Stimulated activated naive CD8-positive, alpha-beta T cell treated with anti-CD3 and anti-CD28 coated beads, Interleukin-15, amount 100 ng/mL, for 72 hours (primary cell): ENCODE measurements around the gene TMEFF2.
"Not testable (repeated sequence)": the region's sequence is repeated elsewhere in the genome, so short reads cannot be mapped to it uniquely, and the experiment has no call there.

Experiments
- ATAC-seq: fragments of 150-1000 bp; cut with Tn5 transposase; 2 replicates; pipeline ENCODE4 v1.10.0; 2021; ENCODE audit warnings: mild to moderate bottlenecking, moderate library complexity
- DNase-seq, 2 donors: peaks; one replicate each; pipeline ENCODE4 v3.0.0; 2021 to 2022
- H3K27ac Mint-ChIP-seq, 2 donors: one replicate each; pipeline ENCODE4 v1.8.0; 2022; ENCODE audit warnings: mild to moderate bottlenecking in 2 of 2, mixed read lengths in 2 of 2, moderate library complexity in 2 of 2
- H3K27me3 Mint-ChIP-seq: one replicate; pipeline ENCODE4 v1.8.0; 2022; ENCODE audit warnings: mixed read lengths
- H3K4me1 Mint-ChIP-seq: one replicate; pipeline ENCODE4 v1.8.0; 2022; ENCODE audit warnings: mild to moderate bottlenecking, mixed read lengths
- H3K4me3 Mint-ChIP-seq, 2 donors: one replicate each; pipeline ENCODE4 v1.8.0; 2022; ENCODE audit warnings: mild to moderate bottlenecking in 2 of 2, mixed read lengths in 2 of 2, moderate library complexity in 1 of 2
- H3K9me3 Mint-ChIP-seq, 2 donors: one replicate each; pipeline ENCODE4 v1.8.0; 2022; ENCODE audit warnings: mixed read lengths in 2 of 2

TMEFF2 gene

DNA sequence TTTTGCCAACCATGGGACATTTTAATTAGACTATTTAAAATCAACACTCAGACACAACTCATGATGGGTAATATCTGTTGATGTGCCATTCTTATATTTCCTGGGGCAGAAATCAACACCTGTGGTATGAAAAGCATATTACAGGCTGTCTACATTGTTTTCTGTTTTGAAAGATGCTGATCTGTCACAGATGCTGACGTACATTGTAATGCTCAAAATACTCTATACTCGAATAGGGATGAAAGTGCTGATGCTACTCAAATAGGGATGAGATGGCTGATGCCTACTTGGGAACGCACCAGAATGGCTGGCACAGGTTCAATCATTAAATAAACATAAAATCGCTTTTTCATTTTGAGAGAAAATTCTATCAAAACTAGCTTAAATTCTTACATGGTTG lies 41.2 kb downstream of the TMEFF2 start:
- Mint-ChIP-seq H3K27ac (no peak overlapping the region), H3K4me1 (no peaks in the 10 kb centered on the region), H3K9me3 (no peaks in the 10 kb centered on the region), H3K4me3 (no peak overlapping the region), H3K27me3 (no peaks in the 10 kb centered on the region)
- no peak for DNase-seq
- ATAC-seq, result no peak

DNA sequence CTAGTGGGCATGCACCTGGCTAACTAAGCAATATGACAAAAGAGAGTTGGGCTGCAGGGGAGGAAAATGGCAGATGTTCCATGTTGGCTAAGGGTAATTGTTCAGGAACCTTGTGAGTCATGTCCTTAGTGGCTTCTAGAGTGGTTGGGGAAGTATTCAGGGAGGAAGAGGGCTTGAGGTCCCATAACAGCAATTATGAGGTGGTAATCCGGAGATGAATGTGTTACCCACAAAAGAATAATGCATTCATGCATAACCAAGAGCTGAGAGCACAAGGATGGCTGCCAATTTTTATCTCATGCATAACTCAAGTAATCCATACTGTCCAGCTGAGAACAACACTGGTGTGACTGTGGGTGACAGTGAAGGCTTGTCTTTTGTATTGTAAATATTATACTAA lies 42.9 kb downstream of the TMEFF2 start:
- no peak overlapping the region for H3K27ac Mint-ChIP-seq
- H3K4me1 Mint-ChIP-seq, result no peaks in the 10 kb centered on the region
- no peak overlapping the region for H3K4me3 Mint-ChIP-seq
- no peaks in the 10 kb centered on the region for H3K27me3 Mint-ChIP-seq
- ATAC-seq, result no peak
- no peak for DNase-seq
- H3K9me3 Mint-ChIP-seq, result no peaks in the 10 kb centered on the region

DNA sequence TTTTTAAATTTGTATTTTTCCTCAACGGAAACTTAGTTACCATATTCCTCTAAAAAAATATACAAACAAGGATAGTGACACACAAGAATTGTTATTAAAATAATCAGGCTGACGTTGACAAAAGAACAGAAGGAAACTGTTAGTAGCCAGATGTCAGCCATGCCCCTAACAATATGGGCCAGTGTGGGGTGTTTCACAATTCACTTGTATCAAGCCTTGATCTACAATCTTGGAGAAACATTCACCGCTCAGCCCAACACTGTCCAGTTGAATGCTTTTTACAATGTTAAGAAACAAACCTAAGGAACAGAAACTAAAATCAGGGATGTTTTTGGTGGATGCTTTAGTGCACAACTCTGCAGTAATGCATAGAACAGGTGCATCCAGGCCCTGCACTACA lies 44.6 kb downstream of the TMEFF2 start:
- no peaks in the 10 kb centered on the region for H3K9me3 Mint-ChIP-seq
- no peak overlapping the region for H3K4me3 Mint-ChIP-seq
- no peak overlapping the region for H3K27ac Mint-ChIP-seq
- DNase-seq (no peak), ATAC-seq (no peak)
- no peaks in the 10 kb centered on the region for H3K27me3 Mint-ChIP-seq
- no peaks in the 10 kb centered on the region for H3K4me1 Mint-ChIP-seq

DNA sequence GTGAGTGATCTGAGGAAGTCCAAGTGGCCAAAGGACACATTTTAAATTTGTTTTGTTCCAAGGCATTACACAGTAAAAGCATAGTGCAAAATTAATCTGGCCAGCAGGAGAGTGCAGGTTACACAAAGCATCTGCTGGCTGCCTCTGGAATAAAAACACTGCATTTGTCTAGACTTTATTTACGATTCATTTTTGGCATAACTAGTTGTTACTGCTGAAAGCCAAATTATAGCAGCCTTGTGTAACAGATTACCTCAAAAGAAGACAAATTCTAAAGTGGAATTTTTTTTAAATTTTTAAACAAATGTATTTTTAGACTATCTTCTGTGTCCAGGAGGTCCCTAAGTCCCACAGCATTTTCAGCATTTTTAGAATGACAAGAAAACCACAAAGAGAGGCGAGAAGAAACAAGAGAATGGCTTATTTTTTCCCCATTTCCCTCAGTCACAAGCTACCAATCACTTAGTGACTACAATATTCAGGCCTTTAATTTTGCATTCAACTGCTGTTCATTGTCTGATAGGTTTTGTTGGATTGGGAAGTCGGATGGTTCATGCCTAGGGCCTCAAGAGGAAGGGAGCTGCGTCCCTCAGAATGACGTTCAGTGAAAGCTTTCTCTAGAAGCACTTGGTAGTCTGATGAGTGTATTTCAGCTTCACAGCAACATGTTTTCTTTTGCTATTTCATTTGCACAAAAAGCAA lies 46.0 kb downstream of the TMEFF2 start:
- DNase-seq, result no peak
- Mint-ChIP-seq H3K4me1 (no peaks in the 10 kb centered on the region), H3K4me3 (no peak overlapping the region)

DNA sequence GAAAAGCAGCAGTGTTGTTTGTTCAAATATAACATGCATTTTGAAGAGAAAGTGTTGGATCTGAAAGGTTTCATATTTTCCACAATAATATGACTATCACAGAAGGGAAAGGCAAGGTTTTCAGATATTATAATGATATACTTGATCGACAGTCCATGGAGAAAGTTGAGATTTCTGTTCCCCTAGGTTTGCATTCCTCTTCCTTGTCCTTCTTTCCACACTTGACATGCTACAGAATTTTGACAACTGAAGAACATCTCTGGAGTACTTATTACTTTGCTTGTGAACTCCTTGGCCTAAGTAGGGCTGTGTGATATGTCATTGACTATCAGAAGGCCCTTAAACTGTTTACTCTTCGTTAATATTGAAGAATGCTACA lies 46.5 kb downstream of the TMEFF2 start:
- no peaks in the 10 kb centered on the region for H3K9me3 Mint-ChIP-seq

More for the DNA sequence above, 46.0 kb downstream of the TMEFF2 start:
- H3K27me3 Mint-ChIP-seq, result no peaks in the 10 kb centered on the region
- no peak overlapping the region for H3K27ac Mint-ChIP-seq
- H3K9me3 Mint-ChIP-seq, result no peaks in the 10 kb centered on the region
- no peak for ATAC-seq

DNA sequence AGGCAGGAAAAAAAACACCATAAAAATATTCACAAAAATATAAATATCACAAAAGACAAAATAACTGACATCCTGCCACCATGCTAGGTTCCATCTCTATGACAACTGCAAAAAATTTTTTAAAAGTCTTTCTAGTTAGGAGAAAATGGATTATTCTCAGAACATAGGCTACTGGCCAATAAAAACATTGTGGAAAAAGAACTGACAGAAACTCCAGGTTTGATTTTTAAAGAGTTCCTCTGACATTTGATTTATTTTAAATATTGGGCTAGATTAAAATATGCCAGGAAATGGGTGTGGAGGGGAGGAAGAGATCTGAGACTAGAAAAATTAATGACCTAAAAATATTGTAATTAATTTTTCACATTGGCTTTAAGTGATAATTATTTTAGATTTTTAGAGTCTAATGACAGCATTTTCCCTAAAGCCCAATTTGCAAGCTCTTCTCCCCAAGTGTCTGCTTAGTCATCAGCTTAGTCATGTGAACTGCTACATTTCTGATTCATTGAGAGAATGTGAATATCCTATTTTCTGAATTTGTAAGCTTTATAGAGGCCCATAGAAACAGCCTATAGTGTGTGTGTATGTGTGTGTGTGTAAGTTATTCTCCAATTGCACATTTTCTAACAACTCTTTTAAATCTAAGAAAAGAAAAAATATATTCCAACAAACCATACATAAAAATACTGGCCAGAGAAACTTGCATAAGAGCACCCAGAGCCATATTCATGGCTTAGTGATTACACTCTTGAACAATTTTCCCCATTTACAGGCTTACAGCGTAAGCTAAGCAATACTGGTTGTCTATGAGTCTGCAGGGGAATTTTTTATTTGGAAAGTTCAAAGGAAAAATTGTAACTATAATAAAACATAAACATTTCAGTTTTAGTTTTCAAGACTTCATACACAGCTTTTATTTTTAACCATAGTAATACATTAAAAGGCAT lies 48.4 kb downstream of the TMEFF2 start:
- ATAC-seq (no peak), DNase-seq (no peak)
- H3K27ac Mint-ChIP-seq, result no peak overlapping the region
- no peaks in the 10 kb centered on the region for H3K4me1 Mint-ChIP-seq
- no peaks in the 10 kb centered on the region for H3K9me3 Mint-ChIP-seq
- H3K4me3 Mint-ChIP-seq, result no peak overlapping the region
- no peaks in the 10 kb centered on the region for H3K27me3 Mint-ChIP-seq

More for the DNA sequence above, 46.5 kb downstream of the TMEFF2 start:
- DNase-seq (no peak), ATAC-seq (no peak)
- Mint-ChIP-seq H3K27me3 (no peaks in the 10 kb centered on the region), H3K4me1 (no peaks in the 10 kb centered on the region), H3K4me3 (no peak overlapping the region), H3K27ac (no peak overlapping the region)

DNA sequence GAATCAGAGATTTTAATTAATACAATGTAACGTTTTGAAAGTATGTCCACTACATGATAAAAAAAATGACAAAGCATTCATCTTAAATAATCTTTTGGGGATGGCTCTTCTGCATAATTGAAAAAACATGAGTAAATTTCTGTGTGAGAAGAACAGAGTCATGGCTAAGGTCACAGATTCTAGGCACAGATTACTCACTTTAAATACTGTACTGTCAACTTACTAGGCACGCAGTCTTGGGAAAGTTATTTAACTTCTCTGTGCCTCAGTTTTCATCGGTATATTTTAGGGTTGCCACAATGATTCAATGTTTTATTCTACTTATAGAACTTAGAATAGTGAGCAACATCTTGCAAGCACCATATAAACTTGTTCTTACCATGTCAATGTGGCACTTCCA lies 49.2 kb downstream of the TMEFF2 start:
- no peak for DNase-seq
- H3K9me3 Mint-ChIP-seq, result no peaks in the 10 kb centered on the region
- no peak overlapping the region for H3K4me3 Mint-ChIP-seq
- no peak overlapping the region for H3K27ac Mint-ChIP-seq
- no peaks in the 10 kb centered on the region for H3K4me1 Mint-ChIP-seq
- H3K27me3 Mint-ChIP-seq, result peaks cover 4% of the 10 kb centered on the region
- no peak for ATAC-seq

DNA sequence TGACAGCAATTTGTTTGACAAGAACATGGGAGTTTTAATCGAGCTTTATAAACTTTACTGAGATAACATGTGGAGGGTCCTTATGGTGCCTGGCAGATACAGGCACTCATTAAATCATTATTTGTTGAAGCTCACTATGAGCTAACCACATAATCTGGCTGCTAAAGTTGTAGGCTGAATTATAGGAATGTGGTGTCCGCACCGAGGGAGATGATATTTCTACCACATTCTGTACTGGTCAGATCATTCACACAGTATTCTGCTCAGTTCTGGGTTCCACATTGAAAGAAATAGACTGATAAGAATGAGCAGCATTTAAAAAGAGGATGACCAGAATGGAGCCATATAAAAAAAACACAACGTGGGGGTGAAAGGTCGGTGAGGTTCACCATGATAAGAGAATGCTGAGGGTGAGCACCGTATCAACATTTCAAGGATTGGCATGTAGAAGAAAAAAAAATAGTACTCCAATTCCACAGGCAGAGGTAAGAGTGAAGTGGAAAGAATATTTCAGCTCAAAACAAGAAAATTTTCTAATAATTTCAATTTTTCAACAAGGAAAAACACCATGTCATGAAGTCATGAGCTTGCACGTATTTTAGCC lies 54.4 kb downstream of the TMEFF2 start:
- DNase-seq, result no peak
- H3K4me1 Mint-ChIP-seq, result no peaks in the 10 kb centered on the region
- H3K27ac Mint-ChIP-seq, result no peak overlapping the region
- peaks cover 10% of the 10 kb centered on the region for H3K27me3 Mint-ChIP-seq
- no peak overlapping the region for H3K4me3 Mint-ChIP-seq
- ATAC-seq, result no peak
- H3K9me3 Mint-ChIP-seq, result no peaks in the 10 kb centered on the region

DNA sequence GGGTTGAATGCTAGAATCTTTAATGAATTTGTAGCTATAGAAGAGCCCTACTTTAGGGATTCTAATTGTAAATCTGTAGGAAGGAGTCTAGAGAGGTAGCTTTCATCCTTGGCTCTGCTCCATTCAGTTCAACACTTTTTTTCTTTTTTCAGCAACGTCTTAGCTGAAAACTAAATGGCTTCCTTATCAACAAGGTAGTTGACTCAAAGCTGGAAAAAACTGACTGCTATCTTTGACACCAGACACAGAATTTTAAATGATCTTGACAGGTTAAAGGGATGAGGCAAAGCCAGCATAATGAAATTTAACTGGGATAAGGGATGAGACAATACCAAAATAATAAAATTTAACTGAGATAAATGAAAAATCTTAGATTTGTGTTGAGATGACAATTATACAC lies 54.9 kb downstream of the TMEFF2 start:
- H3K27ac Mint-ChIP-seq, result no peak overlapping the region
- DNase-seq, result no peak
- H3K27me3 Mint-ChIP-seq, result peaks cover 10% of the 10 kb centered on the region
- no peaks in the 10 kb centered on the region for H3K9me3 Mint-ChIP-seq
- no peak overlapping the region for H3K4me3 Mint-ChIP-seq
- ATAC-seq, result no peak
- H3K4me1 Mint-ChIP-seq, result no peaks in the 10 kb centered on the region

DNA sequence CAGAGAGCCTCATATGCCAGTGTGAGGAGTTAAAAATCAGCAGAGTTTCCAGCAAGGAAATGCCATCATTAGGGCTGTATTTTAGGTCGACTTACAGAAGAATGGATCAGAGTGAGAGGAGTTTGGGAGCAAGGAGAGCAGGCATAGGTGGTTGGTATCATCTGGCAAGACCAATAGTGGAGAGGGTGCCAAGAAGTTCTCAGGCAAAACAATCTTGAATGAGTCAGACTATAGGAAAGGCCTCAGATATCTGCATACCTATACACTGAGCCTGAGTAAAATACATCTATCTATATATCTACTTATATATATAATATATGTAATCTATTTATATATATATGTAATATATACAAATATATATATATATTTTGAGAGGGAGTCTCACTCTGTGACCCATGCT lies 57.3 kb downstream of the TMEFF2 start:
- DNase-seq (no peak), ATAC-seq (no peak)
- no peaks in the 10 kb centered on the region for H3K4me1 Mint-ChIP-seq
- no peak overlapping the region for H3K27ac Mint-ChIP-seq
- H3K9me3 Mint-ChIP-seq, result no peaks in the 10 kb centered on the region
- peaks cover 10% of the 10 kb centered on the region for H3K27me3 Mint-ChIP-seq
- H3K4me3 Mint-ChIP-seq, result no peak overlapping the region

DNA sequence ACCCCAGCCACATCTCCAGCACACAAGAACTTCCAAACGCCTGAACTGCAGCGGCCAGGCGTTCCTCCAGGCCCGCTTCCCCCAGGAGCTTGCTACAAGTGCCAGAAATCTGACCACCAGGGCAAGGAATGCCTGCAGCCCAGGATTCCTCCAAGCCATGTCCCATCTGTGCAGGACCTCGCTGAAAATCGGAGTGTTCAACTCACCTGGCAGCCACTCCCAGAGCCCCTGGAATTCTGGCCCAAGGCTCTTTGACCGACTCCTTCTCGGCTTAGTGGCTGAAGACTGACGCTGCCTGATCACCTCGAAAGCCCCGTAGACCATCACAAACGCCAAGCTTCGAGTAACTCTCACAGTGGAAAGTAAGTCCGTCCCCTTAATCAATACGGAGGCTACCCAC lies 62.1 kb downstream of the TMEFF2 start:
- H3K9me3 Mint-ChIP-seq, DNase-seq, H3K4me3 Mint-ChIP-seq, H3K27ac Mint-ChIP-seq, H3K4me1 Mint-ChIP-seq, ATAC-seq, H3K27me3 Mint-ChIP-seq: not testable (repeated sequence)

DNA sequence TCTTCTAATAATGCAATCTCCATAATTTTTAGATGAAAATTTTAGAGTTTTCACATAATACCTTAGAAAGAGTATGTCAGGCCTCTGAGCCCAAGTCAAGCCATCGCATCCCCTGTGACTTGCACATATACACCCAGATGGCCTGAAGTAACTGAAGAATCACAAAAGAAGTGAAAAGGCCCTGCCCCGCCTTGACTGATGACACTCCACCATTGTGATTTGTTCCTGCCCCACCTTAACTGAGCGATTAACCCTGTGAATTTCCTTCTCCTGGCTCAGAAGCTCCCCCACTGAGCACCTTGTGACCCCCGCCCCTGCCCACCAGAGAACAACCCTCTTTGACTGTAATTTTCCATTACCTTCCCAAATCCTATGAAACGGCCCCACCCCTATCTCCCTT lies 64.4 kb downstream of the TMEFF2 start:
- not testable (repeated sequence) for H3K27ac Mint-ChIP-seq, H3K4me3 Mint-ChIP-seq, ATAC-seq, H3K9me3 Mint-ChIP-seq, H3K4me1 Mint-ChIP-seq, DNase-seq, H3K27me3 Mint-ChIP-seq

DNA sequence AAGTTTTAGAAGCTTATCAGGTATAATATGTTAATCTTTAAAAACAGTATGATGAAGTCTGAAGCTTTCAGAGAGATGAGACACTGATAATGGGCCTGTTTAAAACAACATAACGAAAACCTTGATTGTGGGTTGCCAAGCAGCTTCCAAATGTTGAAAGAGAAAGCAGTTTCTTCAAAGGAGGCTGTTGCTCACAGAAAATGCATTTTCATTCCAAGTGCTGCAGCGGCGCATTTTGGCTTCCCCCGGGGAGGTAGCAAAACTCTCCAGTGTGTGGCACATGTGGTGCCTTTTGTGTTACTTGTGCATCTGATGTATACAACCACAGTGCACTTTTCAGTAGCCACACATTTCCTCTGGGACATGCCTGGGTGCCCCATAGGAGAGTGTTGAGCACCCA lies 66.1 kb downstream of the TMEFF2 start:
- DNase-seq (no peak), ATAC-seq (no peak)
- Mint-ChIP-seq H3K27ac (no peak overlapping the region), H3K9me3 (no peaks in the 10 kb centered on the region), H3K27me3 (no peaks in the 10 kb centered on the region), H3K4me3 (no peak overlapping the region), H3K4me1 (no peaks in the 10 kb centered on the region)

DNA sequence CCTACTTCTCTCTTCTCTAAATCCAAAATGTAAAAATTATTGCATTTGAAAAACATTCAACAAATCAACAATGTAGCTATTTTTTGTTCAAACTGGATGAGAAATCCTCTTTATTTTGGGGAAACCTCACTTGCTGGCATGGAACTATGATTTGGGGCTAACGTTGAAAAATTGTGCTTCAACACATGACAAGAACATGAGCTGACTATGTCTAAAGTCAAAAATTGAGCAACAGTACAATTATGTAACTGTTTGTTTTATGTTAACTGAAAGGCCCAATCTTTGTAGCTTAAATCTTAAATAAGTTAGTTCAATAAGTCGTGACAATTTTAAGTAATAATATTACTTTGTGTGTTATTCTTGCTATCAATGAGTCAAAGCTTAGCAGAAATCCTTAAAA lies 67.3 kb downstream of the TMEFF2 start:
- Mint-ChIP-seq H3K27me3 (no peaks in the 10 kb centered on the region), H3K4me3 (no peak overlapping the region), H3K9me3 (no peaks in the 10 kb centered on the region), H3K4me1 (no peaks in the 10 kb centered on the region), H3K27ac (no peak overlapping the region)
- ATAC-seq (no peak), DNase-seq (no peak)

DNA sequence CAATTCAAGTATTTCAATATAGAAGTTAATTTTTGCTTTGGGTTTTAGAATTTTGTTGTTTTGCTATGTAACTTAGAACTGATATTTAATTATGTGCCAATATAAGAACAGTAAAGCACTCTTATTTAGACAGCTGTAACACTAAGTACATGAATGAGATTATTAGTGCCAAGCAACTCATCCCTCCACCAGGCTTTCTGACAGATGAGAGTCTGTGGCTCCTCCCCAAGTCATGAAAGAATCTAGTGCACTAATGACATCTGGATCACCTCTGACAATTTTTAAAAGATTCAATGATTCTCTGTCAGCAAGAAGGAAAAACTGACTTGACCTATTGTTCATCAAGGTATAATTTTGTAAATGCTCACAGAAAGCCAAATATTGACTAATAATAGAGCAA lies 67.8 kb downstream of the TMEFF2 start:
- DNase-seq, result no peak
- Mint-ChIP-seq H3K4me1 (no peaks in the 10 kb centered on the region), H3K27me3 (no peaks in the 10 kb centered on the region), H3K9me3 (no peaks in the 10 kb centered on the region), H3K27ac (no peak overlapping the region), H3K4me3 (no peak overlapping the region)
- ATAC-seq, result no peak

DNA sequence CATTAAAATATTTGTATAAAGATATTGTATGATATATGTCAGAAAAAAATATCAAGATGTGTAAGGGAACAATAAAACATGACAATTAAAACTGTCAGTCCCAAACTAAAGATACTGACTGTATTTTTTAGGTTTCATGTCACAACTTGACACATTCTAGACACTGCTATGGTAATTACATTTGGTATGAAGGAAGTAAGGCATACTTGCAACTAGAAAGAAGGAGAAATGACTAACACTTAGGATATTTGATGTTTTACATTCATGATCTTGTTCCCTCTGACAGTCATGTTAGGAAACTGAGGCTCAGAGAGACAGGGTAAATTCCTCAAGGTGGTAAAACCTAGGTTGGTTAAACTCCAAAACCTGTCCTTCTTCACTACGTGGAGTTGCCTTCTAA lies 68.3 kb downstream of the TMEFF2 start:
- DNase-seq, result no peak
- H3K9me3 Mint-ChIP-seq, result no peaks in the 10 kb centered on the region
- no peak overlapping the region for H3K4me3 Mint-ChIP-seq
- H3K27ac Mint-ChIP-seq, result no peak overlapping the region
- no peaks in the 10 kb centered on the region for H3K27me3 Mint-ChIP-seq
- no peak for ATAC-seq
- no peaks in the 10 kb centered on the region for H3K4me1 Mint-ChIP-seq
